Fibroblast of lung (primary cell): Measurements from ENCODE around the gene MPPE1.

Experiments
- CTCF ChIP-seq, 2 donors: IDR thresholded peaks in 1 of 2; conservative IDR thresholded peaks in 1 of 2; 1 replicate in 1 of 2; 2 replicates in 1 of 2; pipeline ENCODE4 v1.5.1; 2011 to 2012; ENCODE audit warnings: low read length in 2 of 2, control low read depth in 1 of 2, inconsistent platforms in 1 of 2, low read depth in 1 of 2, mild to moderate bottlenecking in 1 of 2
- EZH2 ChIP-seq: IDR thresholded peaks from 2 replicates; pipeline ENCODE4 v1.5.1; 2012; ENCODE audit warnings: low read length, control low read depth, mild to moderate bottlenecking; ENCODE audit errors: missing control alignments

- TF ChIP-seq CTCF (conservative IDR thresholded peaks at IDR 0.05 in 1 of 2, IDR thresholded peaks at IDR 0.05 in 1 of 2; ENCODE audit: low read depth in 1 of 2, low read length in 2 of 2) (no peak), EZH2 (no peak)
Measured at GRCh38 chr18:11866329-11866728, 41.8 kb downstream of the MPPE1 start.
